ENCODE measurements around the gene RARS2. TPM values are rescaled to one million over a fixed set of nuclear protein-coding genes. Genes with fewer than 3 reads are reported as not detected.

Gene RARS2
- total RNA-seq, 1 donor: 49.9 TPM

DNA sequence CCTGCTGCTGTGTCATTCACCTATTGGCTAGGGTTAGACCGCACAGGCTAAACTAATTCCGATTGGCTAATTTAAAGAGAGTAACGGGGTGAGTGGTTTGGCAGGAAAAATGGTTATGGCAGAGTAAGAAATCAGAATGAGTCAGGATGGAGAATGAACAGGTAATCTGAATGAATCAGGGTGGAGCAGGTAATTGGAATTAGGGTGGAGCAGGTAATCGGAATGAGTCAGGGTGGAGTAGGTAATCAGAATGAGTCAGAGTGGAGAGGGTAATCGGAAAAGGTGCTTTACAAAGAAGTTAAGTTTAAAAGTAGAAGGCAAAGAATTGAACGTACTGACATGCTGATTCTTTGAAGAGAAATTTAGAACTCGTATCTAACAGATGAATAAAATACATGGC lies 105.3 kb downstream of the RARS2 start:
- Histone ChIP-seq H3K27me3 (ENCODE audit: insufficient read depth, low read length) (no peaks in the 10 kb centered on the region), H3K4me1 (ENCODE audit: insufficient read depth, low read length) (peaks cover 5% of the 10 kb centered on the region), H3K27ac (ENCODE audit: low read depth, low read length) (no peak overlapping the region), H3K79me2 (ENCODE audit: insufficient read depth, low read length) (no peaks in the 10 kb centered on the region), H3K36me3 (ENCODE audit: insufficient read depth, low read length) (peaks cover 9% of the 10 kb centered on the region), H3K4me2 (ENCODE audit: insufficient read depth, low read length) (no peak overlapping the region), H4K20me1 (ENCODE audit: insufficient read depth, low read length) (peaks cover 5% of the 10 kb centered on the region), H3K9me3 (ENCODE audit: low read depth, low read length) (no peaks in the 10 kb centered on the region), H2AFZ (ENCODE audit: low read length) (no peak overlapping the region), H3K4me3 (ENCODE audit: insufficient read depth, low read length) (no peak overlapping the region)
- DNase-seq (ENCODE audit: insufficient read length, low spot score, missing footprints): no peak
- TF ChIP-seq, protein P1, sequence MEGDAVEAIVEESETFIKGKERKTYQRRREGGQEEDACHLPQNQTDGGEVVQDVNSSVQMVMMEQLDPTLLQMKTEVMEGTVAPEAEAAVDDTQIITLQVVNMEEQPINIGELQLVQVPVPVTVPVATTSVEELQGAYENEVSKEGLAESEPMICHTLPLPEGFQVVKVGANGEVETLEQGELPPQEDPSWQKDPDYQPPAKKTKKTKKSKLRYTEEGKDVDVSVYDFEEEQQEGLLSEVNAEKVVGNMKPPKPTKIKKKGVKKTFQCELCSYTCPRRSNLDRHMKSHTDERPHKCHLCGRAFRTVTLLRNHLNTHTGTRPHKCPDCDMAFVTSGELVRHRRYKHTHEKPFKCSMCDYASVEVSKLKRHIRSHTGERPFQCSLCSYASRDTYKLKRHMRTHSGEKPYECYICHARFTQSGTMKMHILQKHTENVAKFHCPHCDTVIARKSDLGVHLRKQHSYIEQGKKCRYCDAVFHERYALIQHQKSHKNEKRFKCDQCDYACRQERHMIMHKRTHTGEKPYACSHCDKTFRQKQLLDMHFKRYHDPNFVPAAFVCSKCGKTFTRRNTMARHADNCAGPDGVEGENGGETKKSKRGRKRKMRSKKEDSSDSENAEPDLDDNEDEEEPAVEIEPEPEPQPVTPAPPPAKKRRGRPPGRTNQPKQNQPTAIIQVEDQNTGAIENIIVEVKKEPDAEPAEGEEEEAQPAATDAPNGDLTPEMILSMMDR (IDR thresholded peaks at IDR 0.05; ENCODE audit: extremely low read depth, low read depth, low read length): no peak

DNA sequence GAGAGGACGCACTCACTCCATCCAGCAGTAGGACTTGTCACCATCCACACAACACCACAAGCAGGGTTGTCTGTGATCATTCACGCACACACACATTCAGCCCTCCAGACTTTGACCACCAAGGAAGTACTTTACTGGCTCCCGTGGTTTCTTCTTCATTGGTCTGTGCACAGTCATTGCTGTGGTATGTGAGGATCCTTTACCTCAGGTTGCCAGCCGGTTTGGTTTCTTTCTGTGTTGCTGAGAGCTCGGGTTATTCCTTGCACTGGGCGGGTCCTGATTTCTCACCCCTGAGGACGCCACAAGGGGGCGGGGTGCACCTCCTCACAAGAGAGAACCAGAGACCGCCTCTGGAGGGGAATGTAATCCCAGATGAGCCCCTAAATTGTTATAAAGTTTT lies 105.9 kb downstream of the RARS2 start:
- Histone ChIP-seq H2AFZ (ENCODE audit: low read length) (no peak overlapping the region), H3K4me3 (ENCODE audit: insufficient read depth, low read length) (no peak overlapping the region), H3K4me1 (ENCODE audit: insufficient read depth, low read length) (peaks cover 5% of the 10 kb centered on the region), H3K9me3 (ENCODE audit: low read depth, low read length) (no peaks in the 10 kb centered on the region), H4K20me1 (ENCODE audit: insufficient read depth, low read length) (peaks cover 5% of the 10 kb centered on the region), H3K4me2 (ENCODE audit: insufficient read depth, low read length) (no peak overlapping the region), H3K27me3 (ENCODE audit: insufficient read depth, low read length) (no peaks in the 10 kb centered on the region), H3K36me3 (ENCODE audit: insufficient read depth, low read length) (peaks cover 9% of the 10 kb centered on the region), H3K27ac (ENCODE audit: low read depth, low read length) (no peak overlapping the region), H3K79me2 (ENCODE audit: insufficient read depth, low read length) (no peaks in the 10 kb centered on the region)
- TF ChIP-seq, protein P1 (IDR thresholded peaks at IDR 0.05; ENCODE audit: extremely low read depth, low read depth, low read length): peak; percentile 25
- no peak for DNase-seq (ENCODE audit: insufficient read length, low spot score, missing footprints)

DNA sequence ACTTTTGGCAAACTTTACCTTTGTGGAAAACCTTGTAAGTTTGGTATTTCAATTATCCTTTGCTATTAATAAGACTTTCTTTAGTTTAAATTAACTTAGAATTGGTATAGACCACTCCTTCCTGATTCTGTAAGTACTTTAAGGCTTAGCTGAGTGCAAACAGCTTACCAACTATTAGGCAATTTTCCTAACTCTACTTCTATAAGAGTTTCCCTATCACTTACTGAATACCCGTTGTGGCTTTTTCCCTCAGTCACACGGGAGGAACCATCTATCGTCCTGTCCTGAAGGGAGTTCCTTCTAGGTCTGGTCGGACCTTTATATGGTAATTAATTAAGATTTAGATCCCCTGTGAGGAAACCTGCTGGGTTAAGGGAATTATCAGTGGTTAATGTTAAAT lies 107.4 kb downstream of the RARS2 start:
- Histone ChIP-seq H3K79me2 (ENCODE audit: insufficient read depth, low read length) (no peaks in the 10 kb centered on the region), H2AFZ (ENCODE audit: low read length) (no peak overlapping the region), H3K27me3 (ENCODE audit: insufficient read depth, low read length) (no peaks in the 10 kb centered on the region), H4K20me1 (ENCODE audit: insufficient read depth, low read length) (peaks cover 5% of the 10 kb centered on the region), H3K4me1 (ENCODE audit: insufficient read depth, low read length) (peaks cover 5% of the 10 kb centered on the region), H3K4me3 (ENCODE audit: insufficient read depth, low read length) (no peak overlapping the region), H3K4me2 (ENCODE audit: insufficient read depth, low read length) (no peak overlapping the region), H3K36me3 (ENCODE audit: insufficient read depth, low read length) (peaks cover 12% of the 10 kb centered on the region), H3K27ac (ENCODE audit: low read depth, low read length) (no peak overlapping the region), H3K9me3 (ENCODE audit: low read depth, low read length) (no peaks in the 10 kb centered on the region)
- no peak for DNase-seq (ENCODE audit: insufficient read length, low spot score, missing footprints)
- TF ChIP-seq, protein P1 (IDR thresholded peaks at IDR 0.05; ENCODE audit: extremely low read depth, low read depth, low read length): no peak

DNA sequence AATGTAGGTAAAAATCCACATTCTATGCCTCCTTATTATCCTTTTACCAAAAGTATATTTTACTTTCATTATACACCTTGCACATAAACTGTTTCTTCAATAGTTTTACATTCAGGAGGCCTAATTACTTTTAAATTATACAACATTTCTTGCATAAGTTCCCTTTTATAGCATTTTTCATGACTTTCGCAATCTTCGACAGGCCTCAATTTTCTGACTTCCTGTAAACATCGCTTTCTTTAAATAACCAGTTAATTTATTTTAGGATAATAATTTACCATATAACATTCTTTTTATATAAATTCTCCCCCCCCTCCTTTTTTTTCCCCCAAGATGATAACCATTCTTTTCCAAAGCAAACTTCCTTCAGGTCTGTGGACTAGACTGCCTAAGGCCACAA lies 107.9 kb downstream of the RARS2 start:
- DNase-seq (ENCODE audit: insufficient read length, low spot score, missing footprints): no peak
- Histone ChIP-seq H2AFZ (ENCODE audit: low read length) (no peak overlapping the region), H3K79me2 (ENCODE audit: insufficient read depth, low read length) (no peaks in the 10 kb centered on the region), H3K4me3 (ENCODE audit: insufficient read depth, low read length) (no peak overlapping the region), H3K9me3 (ENCODE audit: low read depth, low read length) (no peaks in the 10 kb centered on the region), H3K27ac (ENCODE audit: low read depth, low read length) (no peak overlapping the region), H3K4me2 (ENCODE audit: insufficient read depth, low read length) (no peak overlapping the region), H3K4me1 (ENCODE audit: insufficient read depth, low read length) (peaks cover 5% of the 10 kb centered on the region), H4K20me1 (ENCODE audit: insufficient read depth, low read length) (peaks cover 8% of the 10 kb centered on the region), H3K27me3 (ENCODE audit: insufficient read depth, low read length) (no peaks in the 10 kb centered on the region), H3K36me3 (ENCODE audit: insufficient read depth, low read length) (peaks cover 12% of the 10 kb centered on the region)
- TF ChIP-seq, protein P1 (IDR thresholded peaks at IDR 0.05; ENCODE audit: extremely low read depth, low read depth, low read length): no peak
